HepG2 (cell line): ENCODE results near the gene TSPYL4. TPM values are rescaled to one million over a fixed set of nuclear protein-coding genes. Genes with fewer than 3 reads are reported as not detected.

ENCODE experiments used
- AHDC1 ChIP-seq: sonication (generic); formaldehyde crosslinking; IDR thresholded peaks from 2 replicates; pipeline ENCODE4 v1.5.1; 2020; ENCODE audit warnings: mild to moderate bottlenecking, missing genetic modification reagents, borderline replicate concordance
- CENPBD1 ChIP-seq: sonication (generic); formaldehyde crosslinking; IDR thresholded peaks from 2 replicates; pipeline ENCODE4 v1.8.0; 2022; ENCODE audit warnings: missing genetic modification reagents, low read depth, mild to moderate bottlenecking, borderline replicate concordance
- HNF1A ChIP-seq, 2 experiments: sonication (generic) in 1 of 2; formaldehyde crosslinking in 1 of 2; IDR thresholded peaks; 2 replicates each; pipeline versions ENCODE4 v1.4.0 to v1.6.1; 2016 to 2020; ENCODE audit warnings: borderline replicate concordance in 1 of 2, low read depth in 1 of 2, mild to moderate bottlenecking in 1 of 2, missing genetic modification reagents in 1 of 2
- TP53 ChIP-seq: sonication (generic); formaldehyde crosslinking; conservative IDR thresholded peaks from 2 replicates; pipeline ENCODE4 v1.4.0; 2020; ENCODE audit warnings: missing genetic modification reagents
- ZBTB49 ChIP-seq: sonication (generic); formaldehyde crosslinking; IDR thresholded peaks from 2 replicates; pipeline ENCODE4 v1.4.0; 2020; ENCODE audit warnings: missing genetic modification reagents, borderline replicate concordance
- ZNF83 ChIP-seq: sonication (generic); formaldehyde crosslinking; IDR thresholded peaks from 2 replicates; pipeline ENCODE4 v1.4.0; 2020; ENCODE audit warnings: missing genetic modification reagents, mild to moderate bottlenecking, borderline replicate concordance
- polyA plus RNA-seq, 8 experiments: library from polyadenylated mRNA; depleted of rRNA in 3 of 8; stranded (reverse) in 7 of 8; unstranded in 1 of 8; fragments of >200 nt; fragmentation: Illumina TruSeq in 4 of 8; extraction: Trizol in 4 of 8; gene quantifications; 2 replicates each; pipeline versions ENCODE4 v1.2.1 to v1.2.3, GENCODE V29; 2011 to 2016; ENCODE audit warnings: low read depth in 4 of 8, missing spikeins in 1 of 8, mixed read lengths in 1 of 8; ENCODE audit not compliant: insufficient read depth in 1 of 8
- total RNA-seq, 5 experiments: library from RNA; depleted of rRNA; stranded (reverse); fragments of >200 nt; fragmentation: Illumina TruSeq; extraction: Trizol; gene quantifications; 2 replicates each; pipeline ENCODE4 v1.2.3, GENCODE V29; 2016; ENCODE audit warnings: low read depth in 1 of 5
- TF ChIP-seq, protein P1 (sequence below): sonication (generic); formaldehyde crosslinking; IDR thresholded peaks from 2 replicates; pipeline ENCODE4 v1.4.0; 2020; ENCODE audit warnings: low read depth, mild to moderate bottlenecking, missing genetic modification reagents

Gene TSPYL4
- total and polyA plus RNA-seq, 2 of the 13 experiments (the other 11 are each of a cell fraction or from before 2014, with no cell fraction given) = 18.0 to 19.7 TPM

DNA sequence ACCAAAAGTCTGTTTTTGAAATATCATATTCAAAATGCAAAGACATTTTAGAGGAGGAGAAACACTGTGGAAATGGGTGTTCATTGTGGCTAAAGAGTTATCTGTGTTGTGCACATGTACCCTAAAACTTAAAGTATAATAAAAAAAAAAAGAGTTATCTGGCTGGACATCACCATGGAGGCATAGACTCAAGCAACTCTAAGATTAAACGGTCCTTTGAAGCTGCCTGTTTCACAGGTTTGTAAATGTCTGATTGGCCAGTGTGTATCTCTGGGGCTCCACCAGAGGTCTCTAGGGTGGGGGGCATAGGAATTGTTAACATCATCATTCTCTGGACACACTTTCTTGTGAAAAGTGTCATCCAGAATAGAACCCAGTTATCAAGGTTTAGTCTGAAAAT is 39.2 kb downstream of the TSPYL4 start (continued):
- TF ChIP-seq ZBTB49 (no peak), AHDC1 (CRISPR knock-in tag) (no peak), HNF1A (IDR thresholded peaks at IDR 0.05; ENCODE audit: low read depth) (no peak), HNF1A (CRISPR knock-in tag; IDR thresholded peaks at IDR 0.05; ENCODE audit: borderline replicate concordance) (no peak), TP53 (CRISPR knock-in tag) (no peak), CENPBD1 (CRISPR knock-in tag) (no peak), ZNF83 (CRISPR knock-in tag) (no peak)
- TF ChIP-seq, protein P1, sequence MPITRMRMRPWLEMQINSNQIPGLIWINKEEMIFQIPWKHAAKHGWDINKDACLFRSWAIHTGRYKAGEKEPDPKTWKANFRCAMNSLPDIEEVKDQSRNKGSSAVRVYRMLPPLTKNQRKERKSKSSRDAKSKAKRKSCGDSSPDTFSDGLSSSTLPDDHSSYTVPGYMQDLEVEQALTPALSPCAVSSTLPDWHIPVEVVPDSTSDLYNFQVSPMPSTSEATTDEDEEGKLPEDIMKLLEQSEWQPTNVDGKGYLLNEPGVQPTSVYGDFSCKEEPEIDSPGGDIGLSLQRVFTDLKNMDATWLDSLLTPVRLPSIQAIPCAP = no peak
- TF ChIP-seq, all 625 proteins: peak for 0
